Right lung (tissue), 5 donors: ENCODE measurements around the gene MCUB. TPM values are rescaled to one million over a fixed set of nuclear protein-coding genes. Genes with fewer than 3 reads are reported as not detected.
A peak's percentile ranks its signal among the peaks of the same experiment; 100 is the strongest.

Experiments
- DNase-seq, 2 donors: peaks; one replicate each; pipeline ENCODE4 v3.0.0-alpha.2; 2013
- polyA plus RNA-seq, 5 donors: library from polyadenylated mRNA; unstranded; fragments of 120-200 nt; gene quantifications; one replicate each; pipeline versions ENCODE4 v1.2.1 to v1.2.3, GENCODE V29; 2013; ENCODE audit warnings: inconsistent platforms in 1 of 5, low replicate concordance in 1 of 5; ENCODE audit not compliant: insufficient read length in 5 of 5, insufficient read depth in 1 of 5

The MCUB gene
- polyA plus RNA-seq, 5 donors: 4.3 to 8.8 (median 6.2) TPM

GRCh38 chr4:109622626-109623025 lies 62.6 kb downstream of the MCUB start:
- DNase-seq: no peak

DNA sequence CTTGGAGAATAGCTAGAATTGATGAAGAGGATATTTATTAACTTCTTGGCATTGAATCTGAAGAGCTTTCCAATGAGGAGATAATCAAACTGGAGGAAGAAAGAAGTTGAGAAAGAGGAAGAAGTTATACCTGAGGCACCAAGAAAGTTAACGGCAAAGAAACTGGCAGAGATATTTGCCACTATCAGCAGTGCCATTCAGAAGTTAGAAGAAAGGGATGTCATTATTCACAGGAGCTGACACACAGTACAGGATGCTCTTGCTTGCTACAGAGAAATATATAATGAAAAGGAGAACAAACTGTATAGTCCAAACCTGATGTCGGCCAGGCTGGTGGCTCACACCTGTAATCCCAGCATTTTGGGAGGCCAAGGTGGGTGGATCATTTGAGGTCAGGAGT lies 64.5 kb downstream of the MCUB start:
- DNase-seq: no peak

GRCh38 chr4:109627361-109627760 lies 67.3 kb downstream of the MCUB start:
- no peak for DNase-seq

- DNase-seq: no peak
These were observed 69.7 kb downstream of the MCUB start for GRCh38 chr4:109629775-109630174.

DNA sequence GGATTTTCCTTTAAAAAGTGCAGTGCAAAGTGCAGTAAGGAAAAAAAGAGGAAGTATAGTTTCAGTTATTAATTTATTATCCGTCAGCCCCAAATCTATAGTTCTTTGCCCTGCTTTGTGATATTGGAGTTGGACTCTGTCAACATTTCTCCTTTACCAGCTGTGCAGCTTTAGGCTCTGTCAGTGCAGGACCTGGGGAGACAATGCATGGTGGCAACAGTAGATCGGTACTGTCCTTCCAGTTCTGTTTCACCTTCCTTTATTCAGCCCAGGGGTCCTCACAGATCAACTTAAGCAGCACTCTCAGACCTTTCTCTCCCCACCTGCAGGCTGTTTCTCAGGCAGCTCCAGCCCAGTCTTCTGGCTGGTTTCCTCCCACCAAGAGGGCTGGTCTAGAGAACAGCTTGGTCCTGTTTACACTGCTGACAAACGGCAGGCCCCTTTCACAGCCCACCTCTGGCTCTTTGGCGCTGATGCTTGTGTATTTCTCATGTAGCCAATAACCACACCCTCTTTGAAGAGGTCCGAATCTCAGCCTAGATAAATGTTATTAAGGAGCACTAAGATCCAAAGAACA lies 71.6 kb downstream of the MCUB start:
- DNase-seq: no peak

DNA sequence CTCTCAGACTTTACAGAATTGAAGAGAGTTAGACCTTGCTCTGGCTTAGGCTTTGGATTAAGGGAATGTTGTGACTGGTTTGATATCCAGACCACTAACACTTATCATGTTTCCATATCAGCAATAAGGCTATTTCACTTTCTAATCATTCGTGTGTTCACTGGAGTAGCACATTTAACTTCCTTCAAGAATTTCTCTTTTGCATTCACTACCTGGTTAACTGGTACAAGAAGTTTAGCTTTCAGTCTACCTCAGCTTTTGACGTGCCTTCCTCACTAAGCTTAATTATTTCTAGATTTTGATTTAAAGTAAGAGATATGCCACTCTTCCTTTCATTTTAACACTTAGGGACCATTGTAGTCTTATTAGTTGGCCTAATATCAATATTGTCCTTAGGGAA lies 80.6 kb downstream of the MCUB start:
- no peak for DNase-seq

DNA sequence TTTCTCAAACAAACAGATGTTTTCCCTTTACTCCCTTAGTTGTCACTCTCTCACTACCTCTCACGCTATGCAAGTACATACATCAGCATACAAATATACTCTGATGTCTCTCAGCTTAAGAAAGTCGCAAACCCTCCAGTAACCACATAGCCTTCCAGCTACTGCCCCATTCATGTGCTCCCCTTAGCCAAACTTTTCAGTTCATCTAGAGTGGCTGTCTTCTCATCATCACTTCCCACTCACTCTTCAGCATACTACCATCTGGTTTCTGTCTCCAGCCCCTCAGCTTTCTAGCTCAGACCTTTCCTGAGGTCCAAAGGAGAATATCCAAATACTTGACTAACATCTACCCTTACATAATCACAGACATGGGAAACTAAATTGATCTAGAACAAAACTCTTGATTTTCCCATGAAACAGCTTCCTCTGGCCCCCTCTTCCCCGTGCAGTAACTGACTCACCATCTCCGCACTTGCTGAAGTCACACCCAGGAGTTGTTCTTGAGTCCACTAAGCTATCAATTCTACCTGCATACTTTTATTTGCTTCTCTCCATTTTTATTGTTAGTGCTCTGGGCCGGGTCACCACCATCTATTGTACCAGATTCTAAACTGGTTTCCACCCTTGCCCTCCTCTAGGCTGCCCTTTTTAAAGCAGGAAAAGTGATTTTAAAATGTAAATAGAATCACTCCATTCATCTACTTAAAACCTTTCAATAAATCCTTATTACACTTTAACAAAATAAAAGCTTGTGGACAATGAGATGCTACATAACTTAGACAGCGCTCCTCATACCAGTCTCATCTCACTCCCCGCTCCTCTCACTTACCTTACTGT lies 86.0 kb downstream of the MCUB start:
- peak in 1 of 2 donors; percentile 11 for DNase-seq

DNA sequence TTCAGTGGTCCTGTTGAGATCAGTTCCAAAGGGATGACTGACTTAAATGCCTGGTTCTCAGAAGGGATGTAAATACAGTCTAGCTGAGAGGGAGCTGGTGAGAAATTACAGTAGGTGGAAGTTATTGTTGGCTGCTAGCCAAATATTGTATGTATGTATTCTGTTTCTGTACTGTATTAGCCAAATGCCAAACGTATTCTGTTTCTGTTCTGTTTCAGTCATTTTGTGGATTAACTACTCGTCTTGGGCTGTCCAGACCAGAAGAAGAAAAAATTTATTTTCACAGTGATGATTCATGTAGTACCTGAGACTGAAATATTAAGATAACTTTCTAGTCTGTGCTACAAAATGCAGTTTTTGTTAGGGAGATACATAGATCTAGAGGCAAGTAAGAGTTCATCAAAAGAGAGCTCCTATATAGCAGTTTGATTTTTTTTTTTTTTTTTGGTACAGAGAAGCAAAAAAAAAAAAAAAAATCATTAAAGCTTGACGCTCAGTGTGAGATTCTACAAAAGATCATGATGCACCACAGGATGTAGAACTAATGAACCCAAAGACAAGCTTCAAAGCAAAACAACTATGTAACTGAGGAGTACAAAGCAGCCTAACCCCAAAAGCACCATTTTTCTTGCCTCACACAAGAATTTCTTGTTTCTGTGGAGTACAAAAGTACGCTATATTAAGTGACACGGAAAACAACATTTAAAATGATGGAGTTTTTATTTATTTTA lies 88.4 kb downstream of the MCUB start:
- DNase-seq: no peak

- DNase-seq: no peak
These were observed 89.0 kb downstream of the MCUB start for GRCh38 chr4:109648997-109649575.

- DNase-seq: no peak
These were observed 89.8 kb downstream of the MCUB start for GRCh38 chr4:109649872-109650271.

- DNase-seq: no peak
These were observed 95.3 kb downstream of the MCUB start for GRCh38 chr4:109655396-109655795.

DNA sequence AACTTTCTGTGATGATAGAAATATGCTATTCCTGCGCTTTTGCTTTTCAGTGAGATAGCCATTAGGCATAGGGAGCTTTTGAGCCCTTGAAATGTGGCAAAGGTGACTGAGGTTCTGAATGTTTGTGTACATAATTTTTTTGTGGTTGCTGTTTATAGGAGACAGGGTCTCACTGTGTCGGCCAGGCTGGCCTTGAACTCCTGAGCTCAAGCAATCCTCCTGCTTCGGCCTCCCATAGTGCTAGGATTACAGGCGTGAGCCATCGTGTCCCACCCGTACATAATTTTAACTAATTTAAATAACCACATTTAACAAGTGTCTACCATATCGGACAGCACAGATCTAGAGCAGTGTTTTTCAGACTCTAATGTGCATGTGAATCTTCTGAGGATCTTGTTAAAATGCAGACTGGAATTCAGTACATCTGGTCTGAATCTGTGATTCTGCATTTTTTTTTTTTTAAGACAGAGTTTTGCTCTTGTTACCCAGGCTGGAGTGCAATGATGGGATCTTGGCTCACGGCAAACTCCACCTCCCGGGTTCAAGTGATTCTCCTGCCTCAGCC lies 97.9 kb downstream of the MCUB start:
- no peak for DNase-seq

DNA sequence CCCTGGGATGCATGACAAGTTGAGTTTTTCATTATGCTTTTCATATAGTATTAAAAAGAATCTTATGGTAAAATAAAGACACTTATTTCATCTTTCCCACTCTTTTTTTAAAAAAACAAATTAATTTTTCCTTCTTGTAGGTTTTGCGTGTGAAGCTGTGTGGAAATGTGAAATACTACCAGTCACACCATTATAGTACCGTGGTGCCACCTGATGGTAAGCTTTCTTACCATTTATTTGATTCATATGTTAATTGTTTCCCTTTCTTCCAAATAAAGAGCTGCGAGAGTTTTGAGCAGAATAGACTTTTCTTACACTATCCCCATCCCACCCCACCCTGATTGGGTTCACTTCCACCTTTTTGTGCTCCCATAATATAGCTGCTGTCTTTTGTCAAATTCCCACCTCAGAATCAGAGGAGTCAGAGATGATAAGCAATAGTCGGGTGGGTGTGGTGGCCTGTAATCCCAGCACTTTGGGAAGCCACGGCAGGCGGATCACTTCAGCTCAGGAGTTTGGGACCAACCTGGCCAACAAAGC lies 98.9 kb downstream of the MCUB start:
- DNase-seq: no peak

DNA sequence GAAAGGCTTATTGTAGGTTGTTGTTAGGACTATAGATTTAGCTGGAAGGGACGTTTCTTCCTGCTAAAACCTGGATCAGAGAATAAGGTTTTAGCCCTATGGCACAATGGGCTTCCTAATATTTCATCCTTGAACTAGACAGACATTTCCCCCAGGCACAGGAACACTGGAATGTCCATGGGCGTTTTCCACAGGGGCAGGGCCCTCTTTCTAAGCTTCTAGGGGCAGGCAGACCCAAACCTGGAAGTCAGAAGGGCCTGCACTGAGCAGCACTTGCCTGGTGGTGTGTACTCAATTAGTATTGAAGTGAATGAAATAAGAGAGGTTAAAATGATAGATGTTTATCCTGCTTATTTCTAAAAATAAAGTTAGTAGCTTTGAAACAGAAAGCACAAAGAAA lies 102.1 kb downstream of the MCUB start:
- DNase-seq: no peak

DNA sequence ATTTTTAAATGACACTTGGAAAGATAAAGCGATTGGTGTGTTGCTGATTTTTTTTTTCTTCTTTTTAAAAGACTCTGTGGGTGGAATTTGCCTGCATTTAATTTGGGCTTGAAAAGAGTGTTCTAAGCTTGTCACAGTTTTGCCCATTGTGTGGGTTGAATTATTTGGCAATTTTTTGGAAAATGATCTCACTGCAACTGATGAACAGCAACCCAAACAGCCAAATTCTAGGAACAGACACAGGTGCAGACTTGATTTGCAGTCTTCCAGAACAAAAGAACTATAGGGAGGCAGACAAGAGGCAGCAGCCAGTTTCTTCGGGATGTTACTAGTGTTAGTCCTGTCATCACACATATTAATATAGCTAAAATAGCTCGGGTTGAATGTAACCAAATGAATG lies 102.7 kb downstream of the MCUB start:
- DNase-seq: no peak

- DNase-seq: no peak
These were observed 105.9 kb downstream of the MCUB start for GRCh38 chr4:109665783-109666485.

DNA sequence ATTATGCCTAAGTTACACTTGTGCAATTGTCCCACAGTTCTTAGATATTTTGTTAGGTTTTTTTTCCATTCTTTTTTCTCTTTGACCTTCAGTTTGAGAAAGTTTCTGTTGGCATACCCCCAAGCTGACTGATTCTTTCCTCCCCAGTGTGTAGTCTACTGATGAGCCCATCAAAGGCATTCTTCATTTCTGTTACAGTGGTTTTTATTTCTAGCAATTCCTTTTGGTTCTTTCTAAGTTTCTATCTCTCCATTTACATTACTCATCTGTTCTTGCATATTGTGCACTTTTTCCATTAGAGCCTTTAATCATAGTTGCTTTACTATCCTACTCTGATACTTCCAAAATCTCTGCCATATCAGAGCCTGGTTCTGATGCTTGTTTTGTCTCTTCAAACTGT lies 111.3 kb downstream of the MCUB start:
- DNase-seq: no peak

DNA sequence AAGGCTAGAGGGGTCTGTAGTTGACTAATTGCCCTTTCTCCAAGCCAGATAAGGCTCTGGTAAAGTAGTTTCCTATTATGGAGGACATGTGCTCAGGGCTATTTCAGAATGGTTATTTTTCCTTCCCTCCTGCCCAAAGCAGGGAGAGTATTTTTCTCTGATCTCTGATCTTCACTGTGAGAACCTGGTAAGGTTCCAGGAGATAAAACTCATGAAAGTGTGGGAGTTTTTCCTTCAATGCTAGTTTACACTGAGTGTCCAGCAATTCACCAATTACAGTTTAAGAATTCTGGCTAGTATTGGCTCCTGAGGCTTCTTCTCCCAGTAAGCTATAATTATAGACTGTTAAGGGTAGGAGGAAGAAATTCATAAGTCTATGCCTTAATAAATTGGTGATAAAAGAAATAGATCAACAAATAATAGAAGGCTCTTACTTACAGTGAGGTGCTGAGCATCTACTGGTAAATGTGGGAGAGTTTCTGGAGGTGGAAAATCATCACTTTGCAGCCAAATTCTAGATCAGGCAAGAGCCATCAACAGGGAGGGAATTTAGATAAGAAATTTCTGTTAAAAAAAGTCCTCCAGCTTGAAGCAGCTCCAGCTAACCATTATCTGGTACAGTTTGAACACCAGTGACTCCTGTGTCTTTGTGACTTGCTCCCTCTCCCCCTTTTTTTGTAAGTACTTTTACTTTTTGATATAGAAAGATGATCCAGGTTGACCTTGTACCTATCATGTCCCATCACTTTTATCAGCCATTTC lies 112.3 kb downstream of the MCUB start:
- DNase-seq: no peak

DNA sequence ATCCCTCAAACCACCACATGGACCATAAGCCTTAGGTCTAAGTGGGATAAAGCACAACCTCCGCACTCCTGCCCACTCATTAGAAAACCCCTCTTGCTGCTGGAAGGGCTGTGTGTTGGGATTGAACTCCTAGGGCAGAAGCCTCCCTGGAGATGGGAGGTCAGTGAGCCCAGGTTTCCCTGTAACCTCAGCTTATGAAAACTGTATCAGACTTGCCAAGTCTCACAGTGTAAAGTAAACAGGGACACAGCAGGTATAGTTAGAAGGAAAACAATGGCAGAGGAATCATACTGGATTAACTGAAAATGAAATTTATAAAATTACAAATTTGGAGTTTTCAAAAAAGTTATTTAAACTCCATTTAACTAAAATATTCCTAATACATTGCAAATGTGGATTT lies 113.3 kb downstream of the MCUB start:
- no peak for DNase-seq

- DNase-seq: peak in 1 of 2 donors; percentile 1
These were observed 115.1 kb downstream of the MCUB start for GRCh38 chr4:109675181-109675580.

DNA sequence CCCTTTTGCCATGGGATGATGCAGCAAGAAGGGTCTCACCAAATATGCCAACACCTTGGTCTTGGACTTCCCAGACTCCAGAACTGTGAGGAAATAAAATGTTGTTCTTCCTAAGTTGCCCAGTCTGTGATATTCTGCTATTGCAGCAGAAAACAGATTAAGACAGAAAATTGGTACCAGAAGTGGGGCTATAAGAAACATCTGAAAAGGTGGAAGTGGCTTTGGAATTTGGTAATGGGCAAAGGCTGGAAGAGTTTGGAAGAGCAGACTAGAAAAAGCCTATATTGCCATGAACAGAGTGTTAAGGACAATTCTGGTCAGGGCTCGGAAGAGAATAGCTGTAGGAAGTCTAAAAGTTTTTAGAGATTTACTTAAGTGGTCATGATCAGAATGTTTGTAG lies 115.8 kb downstream of the MCUB start:
- DNase-seq: no peak
